Measurements from ENCODE around the gene HOMER1.
A peak's percentile ranks its signal among the peaks of the same experiment; 100 is the strongest.

The HOMER1 gene

DNA sequence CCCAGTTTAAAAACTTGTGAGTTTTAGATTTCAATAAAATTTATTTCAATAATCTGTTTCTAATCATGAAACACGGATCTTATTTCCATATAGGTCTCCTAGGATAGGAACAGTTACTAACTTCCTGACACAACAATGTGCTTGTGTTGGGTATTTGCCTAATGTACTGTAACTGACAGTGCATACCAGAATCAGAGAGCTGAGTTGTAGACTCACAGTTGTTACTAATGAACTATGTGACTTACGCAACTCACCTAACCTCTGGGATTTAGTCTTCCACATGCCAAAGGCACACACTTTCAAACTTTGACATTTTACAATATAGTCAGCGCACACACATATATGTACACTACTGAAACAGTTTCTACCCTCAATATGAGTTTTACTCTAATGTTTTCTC, 77.7 kb downstream of the HOMER1 start:
- no peak overlapping the region for H3K4me3 ChIP-seq (replicated peaks; ENCODE audit: low read depth, low read length)
- TF ChIP-seq CTCF (IDR thresholded peaks at IDR 0.05; ENCODE audit: low read length, missing control alignments) = no peak
- DNase-seq (ENCODE audit: low read depth) = peak; percentile 62

GRCh38 chr5:79430196-79430595, 83.7 kb downstream of the HOMER1 start:
- TF ChIP-seq CTCF (IDR thresholded peaks at IDR 0.05; ENCODE audit: low read length, missing control alignments) = no peak
- no peak overlapping the region for H3K4me3 ChIP-seq (replicated peaks; ENCODE audit: low read depth, low read length)
- no peak for DNase-seq (ENCODE audit: low read depth)

- H3K4me3 ChIP-seq (replicated peaks; ENCODE audit: low read depth, low read length) = no peak overlapping the region
- no peak for DNase-seq (ENCODE audit: low read depth)
- no peak for TF ChIP-seq CTCF (IDR thresholded peaks at IDR 0.05; ENCODE audit: low read length, missing control alignments)
Observed at GRCh38 chr5:79423296-79423695, 90.6 kb downstream of the HOMER1 start.

DNA sequence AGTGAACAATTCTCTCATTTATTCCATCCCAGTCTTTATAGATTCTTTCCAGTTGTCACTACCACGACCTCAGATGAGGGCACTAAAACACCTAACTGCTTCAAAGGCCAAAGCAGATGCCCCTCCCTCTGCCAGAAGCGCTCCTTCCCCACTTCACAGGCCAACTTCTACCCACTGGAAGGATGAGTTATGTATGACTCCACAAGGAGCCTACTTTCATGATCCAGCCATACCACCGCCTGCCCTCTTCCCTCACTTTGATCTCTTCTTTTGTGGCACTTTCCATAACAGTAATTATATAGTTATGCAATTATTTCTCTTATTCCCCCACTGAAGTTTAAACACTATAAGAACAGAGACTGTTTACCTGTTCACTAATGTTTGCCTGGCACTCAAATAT, 93.7 kb downstream of the HOMER1 start:
- no peak overlapping the region for H3K4me3 ChIP-seq (replicated peaks; ENCODE audit: low read depth, low read length)
- TF ChIP-seq CTCF (IDR thresholded peaks at IDR 0.05; ENCODE audit: low read length, missing control alignments) = no peak
- DNase-seq (ENCODE audit: low read depth) = no peak

DNA sequence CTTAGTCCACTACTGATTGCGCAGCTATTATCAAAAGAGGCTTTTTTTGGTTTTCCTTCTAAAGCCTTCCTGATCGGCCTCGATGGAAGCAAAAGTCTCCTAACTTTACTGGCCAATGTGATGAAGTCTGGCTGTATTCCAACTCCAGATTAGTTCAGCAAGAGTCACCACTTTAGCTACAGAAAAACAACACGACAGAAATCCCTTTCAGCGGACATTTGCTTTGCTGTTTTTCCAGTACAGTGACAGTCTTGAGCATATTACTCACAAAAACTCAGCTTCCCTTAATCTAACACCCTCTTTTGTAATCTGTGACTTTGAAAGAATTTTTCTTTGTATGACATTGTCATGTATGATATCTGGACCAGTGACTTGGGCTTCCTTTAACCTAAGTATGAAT, 95.7 kb downstream of the HOMER1 start:
- DNase-seq (ENCODE audit: low read depth) = no peak
- no peak for TF ChIP-seq CTCF (IDR thresholded peaks at IDR 0.05; ENCODE audit: low read length, missing control alignments)
- no peak overlapping the region for H3K4me3 ChIP-seq (replicated peaks; ENCODE audit: low read depth, low read length)

DNA sequence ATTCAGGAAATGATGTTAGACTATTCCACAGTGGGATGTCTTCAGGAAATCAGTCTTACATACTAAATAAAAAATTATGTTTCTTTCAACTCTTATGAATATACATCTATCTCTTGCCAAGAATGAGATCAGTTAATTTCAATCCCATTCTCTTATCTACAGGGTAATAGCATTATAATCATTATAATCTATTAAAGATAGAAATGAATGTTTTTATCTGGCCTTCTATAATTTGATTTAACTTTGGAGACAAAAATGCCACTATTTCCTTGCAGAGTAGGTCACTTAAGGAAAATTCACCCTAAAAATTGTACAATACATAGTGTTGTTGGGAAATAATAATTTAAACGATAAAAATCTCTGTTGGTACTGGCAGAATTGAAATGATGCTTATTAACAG, 96.4 kb downstream of the HOMER1 start:
- DNase-seq (ENCODE audit: low read depth) = no peak
- TF ChIP-seq CTCF (IDR thresholded peaks at IDR 0.05; ENCODE audit: low read length, missing control alignments) = no peak
- no peak overlapping the region for H3K4me3 ChIP-seq (replicated peaks; ENCODE audit: low read depth, low read length)

- no peak for DNase-seq (ENCODE audit: low read depth)
- H3K4me3 ChIP-seq (replicated peaks; ENCODE audit: low read depth, low read length) = no peak overlapping the region
- TF ChIP-seq CTCF (IDR thresholded peaks at IDR 0.05; ENCODE audit: low read length, missing control alignments) = no peak
Observed at GRCh38 chr5:79416499-79416898, 97.4 kb downstream of the HOMER1 start.

All from fibroblast of pulmonary artery (primary cell).